Measurements from ENCODE around the gene FSIP1.

DNA sequence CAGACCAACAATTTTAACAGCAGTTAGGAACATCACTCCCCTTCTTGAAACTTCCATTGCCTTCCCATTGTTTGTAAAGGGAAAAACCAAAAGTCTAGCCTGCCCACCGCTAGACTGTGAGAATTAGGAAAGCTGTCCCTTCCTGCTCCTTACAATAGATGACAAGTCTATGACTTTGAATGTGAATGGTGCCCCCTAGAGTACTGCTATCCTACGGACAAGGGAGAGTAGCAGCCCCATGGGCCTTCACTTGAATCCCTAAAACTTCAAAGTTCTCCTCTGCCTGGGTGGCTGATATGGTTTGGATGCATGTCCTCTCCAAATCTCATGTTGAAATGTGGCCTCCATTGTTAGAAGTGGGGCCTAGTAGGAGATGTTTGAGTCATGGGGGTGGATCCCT is 41.0 kb upstream of the FSIP1 start:
- TF ChIP-seq POLR2A (IDR thresholded peaks at IDR 0.05; ENCODE audit: low read depth, low read length) = no peak
- TF ChIP-seq TAF1 (IDR thresholded peaks at IDR 0.05; ENCODE audit: low read depth, low read length) = no peak
- no peak for TF ChIP-seq POU2F2 (IDR thresholded peaks at IDR 0.05; ENCODE audit: low read depth, low read length)
